ENCODE results near the gene TMEM238. TPM values are rescaled to one million over a fixed set of nuclear protein-coding genes. Genes with fewer than 3 reads are reported as not detected.

Gene TMEM238
- total and polyA plus RNA-seq, 9 donors: 0.10 to 31.2 (median 2.5) TPM; not detected in 1

GRCh38 chr19:55345101-55345817 lies 38.8 kb downstream of the TMEM238 start:
- Histone ChIP-seq H3K4me1 (ENCODE audit: insufficient read depth) (peaks cover 6% of the 10 kb centered on the region), H3K36me3 (no peaks in the 10 kb centered on the region), H3K27ac (no peak overlapping the region), H3K27me3 (no peaks in the 10 kb centered on the region), H3K4me3 (no peak overlapping the region), H3K9me3 (no peaks in the 10 kb centered on the region)
- intact Hi-C loops (cut with DNase I): no loop called here
- no peak for TF ChIP-seq CTCF (IDR thresholded peaks at IDR 0.05)
- no peak for TF ChIP-seq EP300 (IDR thresholded peaks at IDR 0.05)
- no peak for TF ChIP-seq POLR2A (IDR thresholded peaks at IDR 0.05)
- WGBS, 3 donors: 78 to 84% (median 80%) methylated on average over 22 of the region's 22 CpGs
- DNase-seq: no peak

GRCh38 chr19:55344444-55344843 lies 39.6 kb downstream of the TMEM238 start:
- no peak for TF ChIP-seq CTCF (IDR thresholded peaks at IDR 0.05)
- TF ChIP-seq POLR2A (IDR thresholded peaks at IDR 0.05): no peak
- no peak for TF ChIP-seq EP300 (IDR thresholded peaks at IDR 0.05)
- Histone ChIP-seq H3K9me3 (no peaks in the 10 kb centered on the region), H3K27me3 (no peaks in the 10 kb centered on the region), H3K4me3 (no peak overlapping the region), H3K4me1 (ENCODE audit: insufficient read depth) (peaks cover 7% of the 10 kb centered on the region), H3K27ac (no peak overlapping the region), H3K36me3 (no peaks in the 10 kb centered on the region)
- intact Hi-C loops (cut with DNase I): loop anchor here in 1 of 4 donors (5.0 kb wide), 1 partner anchor 38 kb away; the partner anchor contains the start of gene TMEM238
- DNase-seq: peak in 1 of 5 donors; percentile 30
- whole genome bisulfite sequencing, 3 donors: 73 to 77% (median 75%) methylated on average over 9 of the region's 9 CpGs

GRCh38 chr19:55341595-55342531 lies 42.2 kb downstream of the TMEM238 start:
- Histone ChIP-seq H3K36me3 (no peaks in the 10 kb centered on the region), H3K4me1 (ENCODE audit: insufficient read depth) (peaks cover 9% of the 10 kb centered on the region), H3K9me3 (no peaks in the 10 kb centered on the region), H3K27me3 (no peaks in the 10 kb centered on the region), H3K27ac (no peak overlapping the region), H3K4me3 (peak overlapping the region; percentile 93)
- WGBS, 3 donors: 74 to 80% (median 79%) methylated on average over 39 to 50 of the region's 50 CpGs
- peak in 1 of 5 donors; percentile 46 for DNase-seq
- intact Hi-C loops (cut with DNase I): loop anchor here in 1 of 4 donors (5.0 kb wide), 1 partner anchor 40 kb away; the partner anchor contains the start of gene TMEM238
- TF ChIP-seq CTCF (IDR thresholded peaks at IDR 0.05): no peak
- TF ChIP-seq EP300 (IDR thresholded peaks at IDR 0.05): no peak

- no peaks in the 10 kb centered on the region for H3K36me3 ChIP-seq
- H3K27ac ChIP-seq: peak overlapping the region in 1 of 2 donors; percentile 14
- peak; percentile 67 to 75 (median 68) for DNase-seq
- TF ChIP-seq EP300 (IDR thresholded peaks at IDR 0.05): no peak
- no peak for TF ChIP-seq CTCF (IDR thresholded peaks at IDR 0.05)
- no peak for TF ChIP-seq POLR2A (IDR thresholded peaks at IDR 0.05)
- no peaks in the 10 kb centered on the region for H3K9me3 ChIP-seq
- no peaks in the 10 kb centered on the region for H3K27me3 ChIP-seq
- intact Hi-C loops (cut with DNase I): loop anchor here in 1 of 4 donors (5.0 kb wide), 1 partner anchor 41 kb away; the partner anchor contains the start of gene TMEM238
- H3K4me1 ChIP-seq (ENCODE audit: insufficient read depth): peaks cover 9% of the 10 kb centered on the region
- 3 to 4% (median 3%) methylated on average over 5 to 15 of the region's 15 CpGs for WGBS, 3 donors
- H3K4me3 ChIP-seq: peak overlapping the region; percentile 93
Observed at GRCh38 chr19:55341171-55341588, 42.9 kb downstream of the TMEM238 start.
